Hematopoietic multipotent progenitor cell treated with erythropoietin and hydrocortisone succinate and interleukin-3 and kit ligand, for 17 days (in vitro differentiated cells): ENCODE data around the gene PBX1.

Source experiments
- DNase-seq: peaks from one replicate; pipeline ENCODE4 v3.0.0-alpha.2; 2015; ENCODE audit warnings: low spot score

Gene PBX1

DNA sequence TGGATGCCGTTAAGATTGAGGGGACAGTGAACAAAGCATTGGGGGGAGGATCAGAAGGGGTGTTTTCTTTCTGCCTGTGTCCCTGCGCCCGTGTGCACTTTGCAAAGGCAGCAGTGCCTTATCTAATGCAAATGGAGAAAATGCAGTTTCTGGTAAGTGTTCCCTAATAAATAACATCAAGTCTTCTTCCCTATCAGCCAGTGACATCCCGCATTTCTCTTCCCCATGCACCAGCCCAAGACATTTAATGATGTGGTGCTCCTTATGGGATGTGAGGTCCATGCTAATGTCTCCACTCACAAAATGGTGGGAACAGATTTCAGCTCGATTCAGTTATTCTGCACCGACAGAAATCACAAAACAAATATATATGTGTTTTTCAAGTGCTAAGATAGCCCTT, 111.8 kb downstream of the PBX1 start:
- no peak for DNase-seq

DNA sequence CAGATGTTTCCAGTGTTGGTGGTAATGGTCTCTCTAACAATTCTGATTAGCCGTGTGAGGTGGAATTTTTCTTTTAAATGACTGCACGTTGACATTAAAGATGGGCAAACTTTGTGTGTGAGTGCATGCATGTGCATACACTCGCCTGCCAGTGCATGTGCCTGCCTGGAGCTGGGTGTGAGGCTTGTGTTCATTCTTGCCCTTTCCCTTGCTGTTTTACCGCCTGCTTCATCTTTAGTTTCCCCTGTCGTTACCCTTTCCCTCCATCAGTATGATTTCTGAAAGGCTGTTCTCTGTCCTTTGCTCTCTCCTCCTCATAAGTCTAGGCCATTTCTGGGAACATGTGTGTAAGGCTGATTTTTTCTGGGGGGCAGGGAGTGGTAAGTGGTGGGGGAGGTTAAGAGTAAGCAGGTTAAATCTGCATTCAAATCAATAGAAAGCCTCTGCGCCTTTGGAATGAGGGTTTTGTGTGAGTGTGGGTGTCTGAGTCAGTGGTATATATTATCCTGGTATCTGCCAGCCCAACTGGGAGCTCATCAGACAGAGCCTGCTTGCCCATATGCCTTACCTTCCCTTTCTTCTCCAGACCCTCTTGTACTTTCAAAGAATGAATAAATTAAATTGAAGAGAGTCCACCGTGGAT, 112.5 kb downstream of the PBX1 start:
- no peak for DNase-seq

DNA sequence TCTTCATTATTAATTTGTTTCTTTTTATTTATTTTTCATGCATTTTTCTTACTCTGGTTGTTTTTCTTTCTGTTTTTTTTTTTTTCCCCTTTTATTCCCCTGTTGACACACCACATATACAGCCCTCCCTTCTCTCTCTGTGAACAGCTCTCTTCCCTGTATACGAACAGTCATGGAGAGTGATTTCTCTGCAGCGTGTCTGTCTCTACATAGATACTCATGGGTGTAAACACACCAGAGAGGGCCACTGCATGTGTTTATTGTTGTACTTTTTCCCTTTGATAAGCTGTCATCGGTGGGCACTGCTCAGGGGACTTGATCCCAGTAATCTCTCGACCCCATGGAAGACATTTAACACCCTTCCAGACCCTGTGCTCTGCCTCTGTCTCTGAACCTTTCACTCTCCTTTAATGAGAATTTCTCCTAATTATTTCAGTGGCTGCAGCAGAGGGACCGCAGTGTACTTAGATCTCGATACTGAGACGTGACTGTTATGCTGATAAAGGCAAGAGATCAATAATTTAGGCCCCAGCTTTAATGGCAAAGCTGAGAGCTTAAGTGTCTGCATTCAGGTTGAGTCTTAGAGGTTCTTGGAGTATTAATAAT, 113.1 kb downstream of the PBX1 start:
- no peak for DNase-seq

DNA sequence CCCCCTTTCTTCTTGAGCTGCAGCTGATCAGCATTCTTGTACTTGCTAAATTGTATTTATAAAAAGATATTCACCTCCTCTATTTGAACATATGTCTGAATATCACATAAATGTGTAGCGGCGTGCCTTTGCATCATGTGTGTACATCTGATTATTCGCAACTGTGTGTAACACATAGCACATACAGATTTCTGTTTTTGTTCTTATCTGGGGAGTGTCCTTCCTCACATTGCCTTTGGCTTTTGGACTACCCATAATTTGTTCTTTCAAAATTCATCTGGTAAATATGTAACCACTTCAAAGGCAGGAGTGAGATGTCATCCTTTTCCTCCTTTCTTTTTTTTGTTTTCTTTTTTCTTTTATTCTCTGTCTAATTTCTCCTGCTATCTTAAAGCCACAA, 113.6 kb downstream of the PBX1 start:
- DNase-seq, result no peak

DNA sequence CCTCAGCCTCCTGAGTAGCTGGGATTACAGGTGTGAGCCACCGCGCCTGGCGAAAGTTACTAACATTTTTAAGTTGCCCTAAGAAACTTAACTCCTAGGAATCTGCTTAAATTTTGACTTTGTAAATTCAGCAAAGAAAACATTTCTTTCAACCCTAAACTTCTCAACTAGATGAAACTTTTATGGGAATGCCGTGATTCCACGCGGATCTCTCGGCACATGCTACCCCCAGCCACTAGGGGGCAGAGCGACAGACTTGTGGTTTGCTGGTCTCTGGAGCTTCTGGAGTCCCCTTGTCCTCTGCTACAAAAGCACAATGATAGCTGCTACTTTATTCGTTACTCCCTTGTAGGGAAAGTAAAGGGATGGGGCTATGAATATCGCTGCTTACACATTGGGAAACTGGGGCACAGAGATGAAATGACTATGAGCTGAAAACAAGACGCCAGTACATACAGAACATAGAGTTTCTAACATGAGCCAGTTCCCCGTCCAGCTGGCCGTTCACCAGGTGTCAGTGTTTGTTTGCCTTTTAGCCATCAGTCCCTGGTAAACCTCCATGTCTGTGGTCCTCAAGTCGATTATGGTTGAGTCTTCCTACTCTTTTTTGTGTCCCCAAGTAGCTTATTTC, 114.7 kb downstream of the PBX1 start:
- peak; percentile 13 for DNase-seq

DNA sequence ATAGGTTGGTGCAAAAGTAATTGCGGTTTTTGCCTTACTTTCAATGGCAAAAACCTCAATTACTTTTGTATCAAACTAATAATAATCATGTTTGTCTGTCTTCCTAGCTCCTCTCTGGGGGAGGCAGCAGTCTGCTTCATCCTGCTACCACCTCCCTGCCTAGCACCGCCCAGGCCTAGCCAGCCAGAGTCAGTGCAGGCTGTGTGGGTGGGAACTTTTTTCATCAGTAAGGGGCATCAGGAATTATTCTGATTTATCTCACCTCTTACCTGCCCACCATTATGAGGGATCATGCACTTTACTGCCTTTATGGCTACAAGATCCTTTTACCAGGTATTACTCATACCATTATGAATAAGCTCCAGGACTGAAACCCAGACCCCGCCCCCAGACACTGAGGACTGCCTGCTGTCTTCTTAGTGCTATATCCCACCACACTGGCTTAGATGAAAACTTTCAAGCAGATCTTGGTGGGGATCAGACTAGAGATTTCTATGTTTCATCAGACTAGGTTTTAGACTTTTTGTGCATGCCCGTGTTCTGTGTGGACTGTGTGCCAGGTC, 116.4 kb downstream of the PBX1 start:
- DNase-seq, result no peak

DNA sequence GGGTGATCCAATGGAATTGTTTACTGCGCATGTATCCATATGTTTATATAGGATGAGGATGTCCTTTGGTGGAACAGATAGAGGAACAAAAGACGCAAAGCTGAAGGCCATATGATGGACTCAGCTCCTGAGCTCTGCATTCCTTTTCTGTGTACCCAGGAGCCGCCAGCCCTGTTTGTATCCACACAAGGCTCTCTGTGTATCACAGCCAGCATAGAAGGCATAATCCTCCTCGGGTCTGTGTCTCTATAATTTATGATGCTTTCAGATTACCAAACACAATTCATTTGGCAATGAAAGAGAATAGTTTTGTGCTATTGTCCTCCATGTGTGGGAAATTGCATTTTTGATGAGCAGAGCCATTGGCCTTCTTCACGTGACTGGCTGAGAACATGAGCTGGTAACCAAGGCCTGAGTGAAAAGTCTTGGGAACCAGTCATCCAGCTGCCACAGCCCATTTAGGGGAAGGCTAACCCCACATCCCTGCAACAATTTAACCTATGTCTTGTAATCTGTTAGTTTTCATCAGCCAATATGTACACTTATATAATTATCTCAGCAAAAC, 119.2 kb downstream of the PBX1 start:
- no peak for DNase-seq

DNA sequence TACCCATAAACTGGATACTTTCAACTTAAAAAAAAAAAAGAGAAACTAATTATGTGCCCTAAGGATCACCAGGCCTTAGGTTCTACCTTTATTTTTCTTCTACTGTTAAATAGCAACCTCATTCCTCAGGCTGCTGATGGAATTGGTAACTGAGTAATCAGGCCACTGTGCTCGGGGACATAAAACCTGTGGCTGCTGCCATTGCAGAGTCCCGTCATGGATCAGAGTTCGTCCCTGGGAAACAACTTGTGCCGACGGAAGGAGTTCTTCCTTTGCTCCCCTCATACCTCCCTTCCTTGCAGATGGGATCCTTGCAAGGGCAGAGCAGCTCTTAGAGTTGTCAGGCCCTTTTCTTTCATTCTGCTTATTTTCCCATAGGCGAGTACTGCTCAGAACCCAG, 123.6 kb downstream of the PBX1 start:
- no peak for DNase-seq

DNA sequence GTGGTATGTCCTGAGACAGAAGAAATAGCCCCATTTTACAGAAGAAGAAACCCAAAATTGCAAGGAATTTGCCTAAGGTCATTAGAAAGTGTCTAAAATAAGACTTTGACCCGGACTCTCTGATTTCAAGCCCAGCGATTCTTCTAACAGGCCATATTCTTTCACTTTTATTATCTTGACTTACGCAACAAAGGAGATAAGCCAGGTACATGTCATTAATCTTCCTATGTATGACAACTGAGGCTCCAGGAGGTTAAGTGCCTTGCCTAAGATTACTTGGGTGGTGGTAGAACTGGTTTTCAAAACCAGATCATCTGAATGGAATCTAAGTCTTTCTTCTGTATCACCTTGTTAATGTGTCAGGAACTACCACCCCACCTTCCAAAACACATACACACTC, 124.3 kb downstream of the PBX1 start:
- no peak for DNase-seq

DNA sequence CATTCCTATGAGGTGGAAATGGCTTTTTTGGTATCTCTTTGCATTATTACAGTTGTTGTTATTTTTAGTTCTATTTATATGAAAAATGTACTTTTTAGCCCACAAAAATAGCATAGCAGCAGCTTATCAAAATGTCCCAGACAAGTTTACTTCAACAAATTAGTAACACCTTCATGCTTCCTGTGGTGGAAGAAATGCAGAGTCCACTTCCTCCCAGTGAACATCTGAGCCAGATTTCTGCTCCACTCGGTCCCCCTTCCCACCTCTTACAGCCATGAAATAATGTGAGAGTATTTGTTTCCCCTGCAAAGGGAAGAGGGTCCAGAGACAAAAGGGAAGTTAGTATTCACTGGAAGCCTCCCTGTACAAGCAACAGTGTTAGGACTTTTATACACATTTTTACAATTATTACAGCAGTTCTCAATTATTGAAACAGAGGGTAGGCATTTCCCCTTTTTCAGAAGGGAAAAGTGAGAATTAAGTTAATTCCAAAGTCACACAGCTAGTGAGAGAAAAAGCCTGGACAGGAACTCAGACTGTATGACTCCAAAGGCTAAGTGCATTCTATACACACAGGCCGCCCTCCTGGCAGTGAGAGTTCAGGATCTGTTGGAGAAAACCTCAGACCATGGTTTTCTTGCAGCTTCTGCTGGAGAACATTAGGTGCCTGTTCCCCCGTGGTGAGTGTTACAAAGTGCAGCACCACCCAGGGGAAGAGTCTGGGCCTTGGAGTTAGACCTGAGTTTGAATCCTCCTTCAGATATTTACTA, 126.5 kb downstream of the PBX1 start:
- no peak for DNase-seq

DNA sequence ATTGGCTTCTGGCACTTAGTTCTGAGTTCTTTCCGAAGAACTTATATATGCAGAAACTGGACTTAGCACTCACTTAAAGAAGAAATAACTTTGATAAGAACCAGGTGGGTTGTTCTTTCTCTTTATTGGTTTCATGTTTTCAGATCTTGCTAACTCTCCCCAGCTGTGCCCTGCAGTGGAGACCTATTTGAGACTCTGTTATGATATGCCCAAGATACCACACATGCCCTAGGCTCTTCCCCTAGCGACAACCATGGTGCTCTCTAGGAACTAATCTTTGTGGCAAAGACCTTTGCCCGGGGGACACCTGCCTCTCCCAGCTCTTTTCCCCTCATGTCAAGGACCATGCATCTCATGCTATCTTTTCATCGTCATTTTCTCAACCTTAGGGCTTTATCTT, 128.8 kb downstream of the PBX1 start:
- no peak for DNase-seq

DNA sequence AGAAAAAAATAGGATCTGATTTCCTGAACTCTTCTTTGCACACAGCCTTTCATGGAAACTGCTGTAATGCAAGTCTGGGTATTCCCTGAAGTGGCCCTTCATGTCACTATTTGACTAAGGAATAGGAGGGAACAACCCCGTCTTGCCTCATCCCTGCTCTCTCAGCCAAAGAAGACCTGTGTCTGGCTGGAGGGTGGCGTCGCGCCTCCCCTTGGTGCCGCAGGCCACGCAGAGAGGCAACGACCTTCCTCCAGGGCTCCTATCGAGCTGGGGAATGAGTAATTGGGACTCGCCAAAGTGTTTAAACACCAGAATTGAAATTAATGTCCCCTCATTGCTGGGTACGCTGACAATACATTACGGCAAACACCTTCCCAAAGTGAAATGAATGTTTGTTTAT, 129.8 kb downstream of the PBX1 start:
- DNase-seq, result no peak

DNA sequence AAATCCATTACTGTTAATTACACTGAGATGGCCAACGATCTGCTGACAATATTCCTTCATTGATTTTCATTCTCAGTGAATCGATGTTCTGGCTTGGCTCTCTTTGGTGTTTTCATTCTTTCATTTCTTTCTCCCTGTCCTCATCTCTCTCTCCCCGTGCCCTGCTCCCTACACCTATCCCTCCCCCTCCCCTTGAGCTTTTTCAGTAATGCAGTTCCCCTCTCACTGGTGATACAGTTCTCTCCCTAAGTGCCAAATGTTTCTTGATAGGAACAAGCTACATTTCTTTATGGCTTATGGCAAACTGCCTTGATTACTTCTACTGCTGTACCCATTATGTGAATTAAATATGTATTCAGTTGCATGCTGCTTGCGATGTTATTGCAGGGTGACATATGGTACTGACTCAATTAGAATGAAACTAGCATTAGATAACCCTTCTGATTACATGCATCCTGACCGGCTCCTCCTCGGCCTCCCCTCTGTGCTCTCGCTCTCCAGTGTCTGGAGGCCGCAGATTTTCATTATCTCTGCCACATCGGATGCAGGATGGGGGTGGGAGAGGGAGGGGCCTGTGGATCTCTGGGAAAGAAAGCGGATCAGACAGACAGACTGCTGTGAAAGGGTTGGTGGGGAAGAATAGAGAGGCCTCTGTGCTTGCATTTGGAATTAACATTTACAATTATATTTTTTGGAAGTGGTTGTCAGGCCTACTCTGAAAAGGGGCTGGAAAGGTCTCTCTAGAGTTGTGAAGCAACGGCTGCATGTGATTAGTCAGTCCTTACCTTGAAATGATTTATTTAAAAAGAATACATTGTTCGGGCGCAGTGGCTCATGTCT, 130.9 kb downstream of the PBX1 start:
- DNase-seq, result no peak

DNA sequence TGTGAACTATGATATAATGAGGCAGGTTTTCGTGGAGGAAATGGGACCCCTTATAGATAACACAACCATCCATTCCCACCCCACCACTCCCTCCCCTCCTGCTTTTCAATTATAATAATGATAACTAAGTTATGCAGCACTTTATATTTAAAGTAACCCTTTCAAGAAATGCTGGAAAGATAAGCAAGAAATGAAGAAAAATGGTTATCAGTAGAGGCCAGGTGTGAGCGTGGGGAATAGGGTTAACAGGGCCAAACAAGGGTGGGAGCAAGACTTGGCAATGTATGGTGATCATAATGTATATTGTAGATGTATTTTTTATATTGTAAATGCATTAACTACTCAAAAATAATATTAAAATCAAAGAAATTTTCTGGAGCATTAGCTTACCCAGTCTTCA, 133.4 kb downstream of the PBX1 start:
- no peak for DNase-seq

DNA sequence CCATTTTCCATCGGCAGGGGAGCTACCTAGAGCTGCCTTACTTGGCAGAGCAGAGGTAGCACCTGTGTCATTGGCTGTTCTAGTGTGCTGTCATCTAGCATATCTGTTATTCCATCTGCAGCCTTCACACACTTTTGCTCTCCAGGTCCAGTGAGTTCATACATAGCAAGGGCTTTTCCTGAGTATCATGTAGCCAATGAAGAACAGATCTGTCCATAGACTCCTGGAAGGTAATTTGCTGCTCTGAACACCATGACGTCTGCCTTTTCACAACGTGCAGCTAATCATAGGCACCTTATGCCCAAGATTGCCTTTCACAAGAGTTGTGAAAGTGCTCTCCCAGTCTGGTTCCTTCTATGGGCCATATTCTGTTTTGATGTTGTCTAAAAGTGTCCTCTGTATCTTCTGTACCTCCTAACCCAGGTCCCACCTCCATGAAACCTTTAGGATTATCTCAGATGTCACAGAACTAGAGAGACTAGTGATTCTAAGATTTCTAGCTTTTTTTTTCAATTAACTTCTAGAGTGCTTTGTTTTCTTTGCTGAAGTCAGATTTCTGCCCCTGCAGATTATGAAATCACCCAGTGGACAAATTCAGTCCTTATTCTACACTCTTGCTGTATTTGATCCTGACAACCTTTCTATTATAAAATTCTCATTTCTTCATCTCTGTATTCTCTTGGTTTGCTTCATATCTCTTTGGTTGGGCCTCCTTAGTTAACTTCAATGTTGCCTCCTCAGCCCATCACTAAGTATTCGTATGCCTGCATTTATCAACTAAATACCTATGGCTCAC, 134.8 kb downstream of the PBX1 start:
- no peak for DNase-seq

DNA sequence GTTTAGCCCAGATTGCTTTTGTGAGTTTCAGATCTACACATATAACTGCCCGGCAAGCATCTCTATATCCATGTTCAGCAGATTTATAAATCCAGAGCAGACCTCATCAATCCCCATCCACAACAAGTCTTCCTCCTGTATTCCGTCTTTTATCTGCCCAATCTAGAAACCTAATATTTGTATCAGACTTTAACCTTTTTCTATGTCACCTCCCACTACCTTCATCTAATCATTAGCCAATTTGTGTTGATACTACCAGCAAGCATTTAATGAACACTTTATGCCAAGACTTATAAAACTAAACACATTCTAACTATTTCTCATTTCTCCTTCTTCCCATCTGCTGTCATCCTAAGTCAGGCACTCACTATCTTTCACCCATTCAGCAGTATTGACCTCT, 135.5 kb downstream of the PBX1 start:
- DNase-seq, result no peak

DNA sequence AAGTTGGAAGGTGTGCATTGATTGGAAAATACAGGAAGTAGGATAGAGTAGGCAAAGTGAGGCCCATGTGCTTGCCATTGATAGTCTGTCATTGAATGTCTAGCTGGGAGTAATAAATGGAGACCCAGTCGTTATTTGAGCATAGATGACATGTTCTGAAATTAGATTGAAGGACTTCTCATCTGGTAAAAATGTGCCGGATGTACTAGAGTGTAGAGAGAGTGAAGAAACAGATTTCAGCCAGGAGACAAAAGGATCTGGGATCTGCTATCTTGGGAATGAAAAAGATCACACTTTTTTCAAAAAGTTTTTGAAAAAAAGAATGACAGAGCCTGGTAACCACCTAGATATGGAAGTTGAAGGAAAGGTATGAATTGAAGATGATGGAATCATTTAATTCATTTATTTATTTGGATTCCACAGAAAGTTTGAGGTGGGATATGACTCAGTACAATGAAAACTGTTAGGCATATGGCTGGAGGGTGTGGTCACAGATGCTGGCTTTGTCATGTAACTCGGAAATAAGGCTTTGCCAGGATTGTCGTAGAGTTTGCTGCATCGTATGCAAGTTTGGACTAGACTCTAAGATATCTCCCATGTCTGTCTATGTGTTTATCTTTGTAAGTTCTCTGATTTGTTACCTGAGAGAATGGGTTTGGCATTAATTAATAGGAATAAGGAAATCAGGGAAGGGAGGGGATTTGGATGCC, 137.1 kb downstream of the PBX1 start:
- DNase-seq, result no peak

DNA sequence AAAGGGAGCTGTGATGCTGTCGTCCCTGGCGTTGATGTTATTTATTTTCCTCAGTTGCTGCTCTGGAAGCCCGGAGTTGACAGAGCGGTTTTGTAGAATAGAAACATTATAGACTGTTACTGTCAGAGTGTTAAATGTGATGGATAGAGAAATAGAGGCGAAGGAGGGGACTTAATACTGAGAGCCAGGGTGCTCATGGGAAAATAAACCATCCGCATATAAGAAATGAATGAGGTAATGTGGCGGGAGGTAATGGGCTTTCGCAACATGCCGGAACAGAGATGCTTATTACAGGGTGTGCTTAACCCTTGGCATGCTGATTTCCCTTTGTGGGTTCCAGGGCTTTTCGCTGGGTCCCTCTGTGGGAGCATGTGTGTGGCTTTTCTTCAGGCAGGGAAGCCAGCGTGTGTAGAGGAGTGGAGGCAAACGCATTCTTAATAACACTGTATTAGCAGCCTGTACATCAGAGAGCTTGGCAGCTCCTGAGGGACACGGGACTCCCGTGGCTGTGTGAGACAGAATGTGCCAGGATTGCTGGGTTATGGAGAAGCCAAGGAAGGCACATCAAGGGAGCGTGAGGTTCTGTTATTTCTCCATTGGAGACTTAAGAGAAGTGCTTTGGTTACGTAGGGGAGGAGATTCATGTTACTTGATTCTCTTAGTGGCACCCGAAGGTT, 141.0 kb downstream of the PBX1 start:
- no peak for DNase-seq

DNA sequence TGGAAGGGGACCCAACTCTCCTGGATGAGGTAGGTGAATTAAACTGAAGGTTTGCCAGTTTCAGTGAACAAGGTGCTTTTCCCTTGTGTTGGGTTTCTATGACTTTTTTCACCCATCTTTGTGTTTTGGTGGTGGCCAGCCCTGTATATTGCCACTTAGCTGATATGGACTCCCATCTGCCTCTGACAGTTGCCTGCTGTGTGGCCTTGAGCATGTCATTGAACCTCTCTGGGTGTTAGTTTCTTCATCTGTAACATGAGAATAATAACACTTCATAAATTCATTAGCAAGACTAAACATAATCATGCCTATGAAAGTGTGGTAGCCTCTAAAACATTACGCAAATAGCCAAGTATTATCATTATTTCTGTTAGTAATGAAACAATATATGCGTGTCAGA, 141.7 kb downstream of the PBX1 start:
- no peak for DNase-seq
